ENCODE results near the gene C11orf54.

The C11orf54 gene

DNA sequence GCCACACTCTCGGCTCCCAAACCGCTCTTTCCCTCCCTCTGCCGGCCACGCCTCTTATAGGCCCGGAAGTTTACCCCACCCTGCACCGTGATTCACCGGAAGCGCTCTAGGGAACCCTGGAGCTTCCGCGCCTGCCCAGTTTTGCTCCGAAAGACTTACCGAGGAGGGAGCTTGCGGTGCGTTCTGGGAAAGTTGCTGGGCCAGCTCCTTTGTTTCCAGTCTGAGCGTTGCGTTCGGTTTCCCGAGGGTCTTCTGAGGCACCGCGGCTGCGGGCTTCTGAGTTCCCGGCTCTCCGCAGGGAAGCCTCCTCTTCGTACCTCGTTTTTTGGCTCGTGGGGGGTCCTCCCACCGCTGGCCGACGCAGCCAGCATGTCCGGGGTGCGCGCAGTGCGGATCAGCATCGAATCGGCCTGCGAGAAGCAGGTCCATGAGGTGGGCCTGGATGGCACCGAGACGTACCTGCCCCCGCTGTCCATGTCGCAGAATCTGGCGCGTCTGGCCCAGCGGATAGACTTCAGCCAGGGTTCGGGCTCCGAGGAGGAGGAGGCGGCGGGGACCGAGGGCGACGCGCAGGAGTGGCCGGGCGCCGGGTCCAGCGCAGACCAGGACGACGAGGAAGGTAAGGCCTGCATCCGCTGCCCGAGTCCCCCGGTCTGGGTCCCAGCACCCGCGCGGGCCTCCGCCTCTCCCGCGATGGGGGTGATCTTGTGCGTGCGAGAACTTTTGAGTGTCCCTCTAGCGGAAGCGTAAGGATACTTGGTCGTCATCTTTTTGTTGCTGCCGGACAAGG lies 42.9 kb downstream of the C11orf54 start, which contains the start of gene MED17:
Gene MED17 (plus strand): TSS at position 138 of the 790 bp plus-strand sequence. CDS start 232 bp downstream, at position 370.
- peak; percentile 93 for DNase-seq (ENCODE audit: low spot score)
- TF ChIP-seq, protein P1, sequence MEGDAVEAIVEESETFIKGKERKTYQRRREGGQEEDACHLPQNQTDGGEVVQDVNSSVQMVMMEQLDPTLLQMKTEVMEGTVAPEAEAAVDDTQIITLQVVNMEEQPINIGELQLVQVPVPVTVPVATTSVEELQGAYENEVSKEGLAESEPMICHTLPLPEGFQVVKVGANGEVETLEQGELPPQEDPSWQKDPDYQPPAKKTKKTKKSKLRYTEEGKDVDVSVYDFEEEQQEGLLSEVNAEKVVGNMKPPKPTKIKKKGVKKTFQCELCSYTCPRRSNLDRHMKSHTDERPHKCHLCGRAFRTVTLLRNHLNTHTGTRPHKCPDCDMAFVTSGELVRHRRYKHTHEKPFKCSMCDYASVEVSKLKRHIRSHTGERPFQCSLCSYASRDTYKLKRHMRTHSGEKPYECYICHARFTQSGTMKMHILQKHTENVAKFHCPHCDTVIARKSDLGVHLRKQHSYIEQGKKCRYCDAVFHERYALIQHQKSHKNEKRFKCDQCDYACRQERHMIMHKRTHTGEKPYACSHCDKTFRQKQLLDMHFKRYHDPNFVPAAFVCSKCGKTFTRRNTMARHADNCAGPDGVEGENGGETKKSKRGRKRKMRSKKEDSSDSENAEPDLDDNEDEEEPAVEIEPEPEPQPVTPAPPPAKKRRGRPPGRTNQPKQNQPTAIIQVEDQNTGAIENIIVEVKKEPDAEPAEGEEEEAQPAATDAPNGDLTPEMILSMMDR (IDR thresholded peaks at IDR 0.05; ENCODE audit: borderline replicate concordance, control extremely low read depth, extremely low read depth, insufficient read depth, missing control alignments), result peak; percentile 21
- in situ Hi-C loops (cut with MboI; ENCODE audit: low sequenced_read_pairs, unreplicated experiment), result no loop called here

DNA sequence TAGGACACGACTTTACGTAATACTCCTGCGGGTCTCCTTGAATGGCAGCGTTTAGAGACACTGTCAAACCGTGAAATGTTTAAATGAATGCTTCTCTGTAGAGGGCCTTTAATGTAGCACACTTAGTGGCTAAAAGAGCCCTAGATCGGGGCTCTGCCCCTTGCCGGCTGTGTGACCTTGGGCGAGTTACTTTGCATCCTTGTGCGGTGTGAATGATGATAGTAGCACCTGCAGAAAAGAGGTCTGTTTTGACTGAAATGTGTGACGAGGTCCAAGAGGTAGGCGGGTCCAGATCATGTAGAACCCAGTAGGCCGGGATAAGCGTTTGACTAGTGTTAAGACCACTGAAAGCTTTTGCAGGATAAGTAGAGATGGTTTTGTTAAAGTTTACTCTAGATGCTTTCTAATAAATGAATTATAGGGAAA lies 43.5 kb downstream of the C11orf54 start:
- TF ChIP-seq, protein P1 (IDR thresholded peaks at IDR 0.05; ENCODE audit: borderline replicate concordance, control extremely low read depth, extremely low read depth, insufficient read depth, missing control alignments), result no peak
- in situ Hi-C loops (cut with MboI; ENCODE audit: low sequenced_read_pairs, unreplicated experiment), result no loop called here
- no peak for DNase-seq (ENCODE audit: low spot score)

DNA sequence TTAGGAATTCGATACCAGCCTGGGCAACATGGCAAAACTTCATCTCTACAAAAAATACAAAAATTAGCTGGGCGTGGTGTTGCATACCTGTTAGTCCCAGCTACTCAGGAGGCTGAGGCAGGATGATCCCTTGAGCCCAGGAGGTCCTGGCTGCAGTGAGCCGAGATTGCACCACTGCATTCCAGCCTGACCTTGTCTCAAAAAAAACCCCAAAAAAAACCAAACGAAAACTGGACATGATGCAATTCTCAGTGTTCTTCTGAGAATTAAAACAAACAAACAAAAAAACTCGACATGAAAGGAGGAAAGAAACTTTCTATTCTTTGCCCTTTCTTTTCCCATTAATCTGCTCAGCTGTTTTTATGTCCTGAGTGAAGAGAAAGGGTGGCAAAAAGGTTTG lies 50.0 kb downstream of the C11orf54 start:
- no peak for DNase-seq (ENCODE audit: low spot score)
- in situ Hi-C loops (cut with MboI; ENCODE audit: low sequenced_read_pairs, unreplicated experiment), result no loop called here
- TF ChIP-seq, protein P1 (IDR thresholded peaks at IDR 0.05; ENCODE audit: borderline replicate concordance, control extremely low read depth, extremely low read depth, insufficient read depth, missing control alignments), result no peak

DNA sequence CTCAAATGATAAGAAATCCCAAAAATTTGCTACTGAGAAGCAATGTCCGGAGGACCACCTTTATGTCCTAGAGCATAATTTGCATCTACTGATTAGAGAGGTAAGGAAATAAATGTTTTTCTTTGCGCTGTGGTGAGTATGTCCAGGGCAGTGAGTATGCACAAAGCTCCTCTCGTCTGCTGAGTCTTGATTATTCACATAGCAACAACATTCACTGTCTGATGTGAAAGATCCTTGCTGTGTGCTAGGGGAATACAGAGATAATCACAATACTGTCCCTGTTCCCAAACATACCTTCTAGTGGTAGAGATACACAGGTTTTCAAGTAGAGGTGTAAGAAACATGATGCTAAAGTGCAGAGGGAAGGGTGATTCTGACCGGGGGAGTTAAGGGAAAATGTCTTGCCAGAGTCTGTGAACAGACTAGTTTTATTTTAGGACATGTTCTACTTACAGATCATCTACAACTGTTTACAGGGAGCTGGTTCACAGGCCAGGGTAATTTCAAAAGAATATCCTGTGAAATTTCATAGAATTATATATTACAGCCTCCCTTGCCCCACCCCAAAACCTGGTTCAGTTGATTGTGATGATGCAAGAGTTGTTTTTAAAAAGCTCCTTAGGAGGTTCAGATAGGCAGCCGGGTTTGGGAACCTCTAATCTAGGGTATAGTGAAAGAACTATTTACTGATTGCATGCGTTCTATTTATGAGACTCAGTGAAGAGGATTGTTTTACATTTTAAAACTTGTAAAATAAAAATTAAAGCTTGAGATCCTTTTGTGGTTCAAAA lies 55.2 kb downstream of the C11orf54 start:
- in situ Hi-C loops (cut with MboI; ENCODE audit: low sequenced_read_pairs, unreplicated experiment), result no loop called here

DNA sequence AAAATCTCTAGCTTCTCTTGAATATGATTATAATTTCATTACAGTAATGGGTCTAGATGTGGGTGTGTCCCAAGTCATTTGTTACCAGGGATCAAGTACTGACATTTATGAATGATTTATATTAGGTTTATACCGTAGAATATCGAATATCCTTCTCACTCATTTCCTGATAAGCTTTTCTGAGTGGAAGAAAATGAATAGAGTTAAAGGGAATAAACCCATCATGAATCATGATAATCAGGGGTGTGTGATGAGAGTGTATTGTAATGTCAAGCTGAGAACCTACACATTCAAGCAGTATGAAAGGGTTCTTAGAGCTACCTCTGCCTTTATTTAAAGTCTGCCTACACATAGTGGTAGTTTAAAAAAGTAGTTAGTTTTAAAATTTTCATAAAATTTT lies 59.9 kb downstream of the C11orf54 start:
- in situ Hi-C loops (cut with MboI; ENCODE audit: low sequenced_read_pairs, unreplicated experiment), result no loop called here
- no peak for DNase-seq (ENCODE audit: low spot score)
- TF ChIP-seq, protein P1 (IDR thresholded peaks at IDR 0.05; ENCODE audit: borderline replicate concordance, control extremely low read depth, extremely low read depth, insufficient read depth, missing control alignments), result no peak

More for the DNA sequence above, 55.2 kb downstream of the C11orf54 start:
- DNase-seq (ENCODE audit: low spot score), result no peak
- TF ChIP-seq, protein P1 (IDR thresholded peaks at IDR 0.05; ENCODE audit: borderline replicate concordance, control extremely low read depth, extremely low read depth, insufficient read depth, missing control alignments), result no peak

DNA sequence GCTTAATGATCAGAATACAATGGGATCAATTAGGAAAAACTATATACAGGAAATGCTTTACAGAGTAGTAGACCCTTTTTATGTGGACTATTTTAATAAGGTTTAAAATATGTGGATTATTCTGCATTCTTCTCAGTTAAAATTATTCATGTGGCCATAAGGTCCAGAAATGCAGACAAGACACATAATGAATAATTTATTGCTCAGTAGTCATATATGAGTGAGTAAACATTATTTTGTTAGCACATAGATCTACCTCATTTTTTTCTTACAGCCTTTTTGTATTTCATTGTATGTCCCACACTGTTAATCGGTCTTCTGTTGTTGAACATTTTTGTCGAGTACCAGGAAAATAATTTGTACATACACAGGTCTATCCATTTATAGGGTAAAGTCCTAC lies 63.4 kb downstream of the C11orf54 start:
- in situ Hi-C loops (cut with MboI; ENCODE audit: low sequenced_read_pairs, unreplicated experiment), result no loop called here
- TF ChIP-seq, protein P1 (IDR thresholded peaks at IDR 0.05; ENCODE audit: borderline replicate concordance, control extremely low read depth, extremely low read depth, insufficient read depth, missing control alignments), result no peak
- DNase-seq (ENCODE audit: low spot score), result no peak
